LNCAP (cell line): ENCODE results near the gene DHX58.
A peak's percentile ranks its signal among the peaks of the same experiment; 100 is the strongest.

Experiments used
- CTCF ChIP-seq: fragments of 450-650 bp; IDR thresholded peaks from 2 replicates; pipeline ENCODE4 v1.5.1; 2017; ENCODE audit warnings: mild to moderate bottlenecking

The DHX58 gene

GRCh38 chr17:42101513-42102292 lies 10.8 kb downstream of the DHX58 start:
- TF ChIP-seq CTCF = peak; percentile 82

GRCh38 chr17:42098730-42099399 lies 13.6 kb downstream of the DHX58 start:
- TF ChIP-seq CTCF = no peak

- no peak for TF ChIP-seq CTCF
Measured at GRCh38 chr17:42097691-42098631, 14.6 kb downstream of the DHX58 start, which contains the start of gene ZNF385C. Gene ZNF385C, minus strand, starts transcription at chr17:42098473. Its CDS starts 35,417 bp downstream, at chr17:42063056.

- no peak for TF ChIP-seq CTCF
Measured at GRCh38 chr17:42096360-42097111, 16.0 kb downstream of the DHX58 start.

GRCh38 chr17:42094375-42095069 lies 18.0 kb downstream of the DHX58 start:
- TF ChIP-seq CTCF = no peak

- no peak for TF ChIP-seq CTCF
Measured at GRCh38 chr17:42092939-42093338, 19.6 kb downstream of the DHX58 start.
